ENCODE data around the gene EPN2.
"Not testable (repeated sequence)": the region's sequence is repeated elsewhere in the genome, so short reads cannot be mapped to it uniquely, and the experiment has no call there.

The EPN2 gene

DNA sequence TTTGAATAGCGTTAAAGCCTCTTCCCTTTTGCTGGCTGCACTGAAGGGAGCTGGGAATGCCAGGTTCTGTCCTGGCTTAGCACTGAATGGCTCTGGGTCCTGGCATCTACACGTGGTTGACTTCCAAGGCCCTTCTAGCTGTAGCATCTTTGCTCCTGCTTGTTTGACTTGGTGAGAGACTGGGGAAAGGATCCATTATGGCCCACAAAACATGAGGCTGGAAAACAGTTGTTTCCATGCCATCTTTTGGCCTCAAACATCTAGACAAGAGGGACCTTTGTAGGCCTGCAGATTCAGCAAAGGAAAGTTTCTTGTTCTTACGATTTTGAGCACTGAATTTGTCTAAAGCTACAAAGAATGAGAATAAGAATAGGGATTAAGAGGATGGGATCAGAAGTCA, 32.5 kb downstream of the EPN2 start:
- no peak for DNase-seq

DNA sequence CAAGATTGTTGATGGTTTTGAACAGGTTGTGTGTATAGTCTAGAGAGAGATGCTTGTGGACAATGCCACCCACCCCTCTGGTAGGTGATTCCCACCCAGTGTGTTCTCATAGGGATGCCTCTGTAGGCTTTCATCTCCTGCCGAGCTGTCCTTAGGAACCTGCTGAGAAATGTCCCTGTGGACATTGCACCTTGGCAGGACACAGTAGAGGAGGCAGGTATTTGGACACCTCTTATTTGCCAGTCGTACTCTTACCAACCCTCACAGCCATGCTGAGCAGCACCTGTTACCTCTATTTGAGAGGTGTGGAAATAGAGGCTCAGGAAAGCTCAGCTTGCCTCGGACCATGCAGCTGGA, 33.2 kb downstream of the EPN2 start:
- no peak for DNase-seq

DNA sequence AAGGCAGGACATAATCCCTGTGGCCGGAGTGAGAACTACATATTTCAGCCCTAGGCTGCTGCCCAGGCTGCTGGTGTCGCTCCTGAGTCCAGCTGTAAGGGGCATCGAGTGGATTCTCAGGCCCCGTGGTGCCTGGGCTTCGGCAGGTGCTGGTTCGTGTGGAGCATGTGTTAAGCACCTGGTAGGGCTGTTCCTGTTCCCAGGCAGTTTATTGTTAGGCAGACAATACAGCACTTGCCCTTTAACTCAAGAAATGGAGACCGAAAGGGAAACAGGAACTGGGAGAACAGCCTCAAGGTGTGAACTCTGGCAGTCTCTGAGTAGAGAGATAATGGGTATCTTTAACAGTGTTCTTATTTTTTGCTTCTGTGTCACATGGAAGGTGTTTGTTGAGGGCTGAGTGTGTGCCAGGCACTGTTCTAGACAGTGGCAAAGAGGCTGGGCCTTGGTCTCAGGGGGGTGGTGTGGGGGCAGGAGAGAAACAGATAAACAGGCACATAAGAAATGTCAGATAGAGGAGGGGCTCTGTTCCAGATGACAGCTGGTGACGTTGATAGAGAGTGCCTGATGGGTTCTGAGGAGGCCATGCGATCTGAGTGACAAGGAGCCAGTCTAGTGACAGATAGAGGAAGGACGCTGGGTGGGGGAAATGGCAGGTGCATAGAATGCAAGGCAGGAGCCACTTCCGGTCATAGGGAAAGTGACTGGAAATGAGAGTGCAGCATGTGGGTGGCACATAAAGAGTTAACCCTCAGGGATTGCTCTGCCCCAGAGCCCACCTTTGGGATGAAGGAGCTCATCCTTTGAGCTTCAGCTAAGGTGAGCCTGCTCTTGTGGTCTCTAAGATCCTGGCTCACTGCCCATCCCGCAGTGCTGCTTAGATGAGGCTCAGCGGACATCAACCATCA, 33.8 kb downstream of the EPN2 start:
- DNase-seq = no peak

DNA sequence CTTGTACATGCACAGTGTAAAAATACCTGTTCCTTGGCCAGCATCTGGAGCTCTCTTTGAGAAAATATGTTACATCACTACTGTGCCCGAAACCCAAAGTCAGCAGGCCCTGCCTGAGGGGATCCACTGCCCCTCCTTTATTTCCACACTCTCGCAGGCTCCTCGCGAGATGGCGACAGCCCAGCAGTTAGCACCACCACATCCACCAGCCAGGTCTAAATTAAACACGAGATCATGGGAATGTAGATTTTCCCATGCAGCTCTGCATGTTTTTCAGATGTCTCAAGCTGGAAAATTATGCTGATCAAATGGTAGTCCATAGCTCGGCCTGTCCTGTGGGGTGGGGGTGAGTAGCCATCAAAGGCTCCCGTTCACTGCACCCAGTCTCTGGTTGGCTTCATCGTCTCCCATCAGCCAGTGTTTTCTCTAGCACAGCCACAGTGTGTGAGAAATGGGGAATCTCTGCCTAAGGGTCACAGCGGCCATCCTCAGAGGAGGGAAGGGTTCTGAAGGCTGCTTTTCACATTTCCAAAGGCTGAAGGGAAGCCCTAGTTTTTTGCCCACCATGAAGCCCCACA, 34.7 kb downstream of the EPN2 start:
- DNase-seq = no peak

DNA sequence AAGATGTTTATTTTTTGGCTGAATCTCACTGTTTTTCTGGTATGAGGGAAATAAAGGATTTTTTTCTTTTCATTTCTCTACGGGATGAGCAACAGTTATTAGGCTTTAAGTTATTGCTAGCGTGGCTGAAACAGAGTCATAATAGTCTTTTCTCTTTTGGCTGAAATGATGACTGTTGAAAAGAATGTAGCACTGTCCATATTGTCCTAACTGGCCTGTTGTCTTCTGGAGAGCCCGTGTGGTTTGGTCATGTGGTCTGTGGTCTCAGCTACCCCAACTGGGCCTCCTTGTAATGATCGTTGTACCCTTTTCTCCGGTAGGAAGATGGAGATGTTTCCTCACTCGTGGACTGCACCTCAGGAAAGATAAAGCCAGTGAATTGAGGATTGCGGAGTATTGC, 36.6 kb downstream of the EPN2 start:
- no peak for DNase-seq

GRCh38 chr17:19274893-19275292, 37.7 kb downstream of the EPN2 start:
- no peak for DNase-seq

- DNase-seq = no peak
These were observed 38.4 kb downstream of the EPN2 start for GRCh38 chr17:19275457-19276127.

DNA sequence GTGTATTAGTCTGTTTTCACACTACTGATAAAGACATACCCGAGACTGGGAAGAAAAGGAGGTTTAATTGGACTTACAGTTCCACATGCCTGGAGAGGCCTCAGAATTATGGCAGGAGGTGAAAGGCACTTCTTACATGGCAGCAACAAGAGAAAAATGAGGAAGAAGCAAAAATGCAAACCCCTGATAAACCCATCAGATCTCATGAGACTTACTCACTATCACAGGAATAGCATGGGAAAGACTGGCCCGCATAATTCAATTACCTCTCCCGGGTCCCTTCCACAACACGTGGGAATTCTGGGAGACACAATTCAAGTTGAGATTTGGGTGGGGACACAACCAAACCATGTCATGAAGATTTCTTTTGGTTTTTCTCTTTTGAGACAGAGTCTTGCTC, 41.1 kb downstream of the EPN2 start:
- not testable (repeated sequence) for DNase-seq

- DNase-seq = no peak
These were observed 41.6 kb downstream of the EPN2 start for GRCh38 chr17:19278729-19279128.

GRCh38 chr17:19281161-19281560, 44.0 kb downstream of the EPN2 start:
- DNase-seq = no peak

GRCh38 chr17:19284005-19284959, 47.1 kb downstream of the EPN2 start:
- DNase-seq = no peak

- DNase-seq = no peak
These were observed 48.2 kb downstream of the EPN2 start for GRCh38 chr17:19285213-19285900.

GRCh38 chr17:19286751-19287341, 49.7 kb downstream of the EPN2 start:
- DNase-seq = no peak

- DNase-seq = no peak
These were observed 50.5 kb downstream of the EPN2 start for GRCh38 chr17:19287651-19288050.

DNA sequence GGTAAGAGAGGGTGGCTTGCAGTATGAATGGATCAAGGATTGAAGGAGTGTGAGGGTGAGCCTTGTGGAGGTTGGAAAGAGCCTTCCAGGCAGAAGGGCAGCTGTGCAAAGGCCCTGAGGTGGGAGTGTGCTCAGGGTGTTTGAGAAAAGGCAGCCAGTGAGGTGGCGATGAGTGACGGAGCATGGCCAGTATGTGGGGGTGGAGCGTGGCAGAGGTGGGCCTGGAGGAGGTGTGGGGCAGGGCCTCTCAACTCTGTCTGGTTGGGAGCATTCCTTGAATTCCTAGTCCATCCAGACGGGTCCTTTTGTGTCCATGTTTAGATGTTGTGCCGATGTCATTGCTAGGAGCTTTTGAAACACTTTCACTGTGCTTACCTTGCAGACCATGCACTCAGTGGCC, 51.3 kb downstream of the EPN2 start:
- no peak for DNase-seq

DNA sequence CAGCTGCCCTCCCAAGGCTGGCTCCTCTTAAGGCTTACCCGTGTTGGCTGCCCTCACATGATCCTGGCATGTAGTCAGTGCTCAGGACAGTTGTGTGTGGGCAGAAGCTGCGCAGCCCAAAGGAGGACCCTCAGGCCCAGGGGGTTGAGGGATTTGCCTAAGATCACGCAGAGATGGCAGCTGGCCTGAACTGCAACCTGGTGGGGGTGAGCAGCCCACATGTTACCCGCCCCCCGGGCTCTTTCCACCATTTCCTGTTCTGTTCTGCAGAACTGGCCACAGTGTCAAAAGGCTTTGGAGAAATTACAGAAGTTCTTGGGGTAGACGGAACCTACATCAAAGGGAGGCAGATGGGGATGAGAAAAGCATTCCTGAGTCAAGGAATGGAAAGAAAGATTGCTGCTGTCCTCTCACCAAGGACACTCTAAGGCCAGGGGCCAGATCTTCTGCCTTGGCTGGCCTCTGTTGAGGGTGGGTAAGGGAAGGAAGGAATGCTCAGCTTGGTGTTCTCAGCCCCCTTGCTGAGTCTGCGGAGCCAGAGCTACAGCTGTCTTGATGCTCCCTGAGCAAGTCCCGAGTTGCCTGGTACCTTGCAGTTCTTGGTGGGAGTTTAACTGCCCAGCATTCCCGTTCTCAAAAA, 53.0 kb downstream of the EPN2 start:
- DNase-seq = no peak

- no peak for DNase-seq
These were observed 54.6 kb downstream of the EPN2 start for GRCh38 chr17:19291646-19292376.

GRCh38 chr17:19292377-19292711, 55.2 kb downstream of the EPN2 start:
- DNase-seq = no peak

DNA sequence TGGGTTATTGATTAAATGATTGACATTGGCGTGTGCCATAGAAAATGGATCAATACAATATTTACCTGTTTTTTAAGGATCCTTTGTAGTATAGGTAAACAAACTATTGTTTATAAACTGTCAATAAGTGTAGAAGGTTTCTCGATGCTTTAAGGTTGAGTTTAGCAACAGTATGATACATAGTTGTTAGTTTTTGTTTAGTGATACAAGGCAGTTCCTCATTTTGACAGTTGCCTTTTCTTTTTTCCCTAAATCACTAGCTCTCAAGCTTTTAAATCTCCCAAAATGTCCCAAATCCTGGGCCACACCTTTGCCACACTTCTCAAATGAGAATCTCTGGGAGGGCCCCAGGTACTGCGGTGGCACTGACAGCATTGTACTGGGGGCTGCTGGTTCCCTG, 57.3 kb downstream of the EPN2 start:
- no peak for DNase-seq

DNA sequence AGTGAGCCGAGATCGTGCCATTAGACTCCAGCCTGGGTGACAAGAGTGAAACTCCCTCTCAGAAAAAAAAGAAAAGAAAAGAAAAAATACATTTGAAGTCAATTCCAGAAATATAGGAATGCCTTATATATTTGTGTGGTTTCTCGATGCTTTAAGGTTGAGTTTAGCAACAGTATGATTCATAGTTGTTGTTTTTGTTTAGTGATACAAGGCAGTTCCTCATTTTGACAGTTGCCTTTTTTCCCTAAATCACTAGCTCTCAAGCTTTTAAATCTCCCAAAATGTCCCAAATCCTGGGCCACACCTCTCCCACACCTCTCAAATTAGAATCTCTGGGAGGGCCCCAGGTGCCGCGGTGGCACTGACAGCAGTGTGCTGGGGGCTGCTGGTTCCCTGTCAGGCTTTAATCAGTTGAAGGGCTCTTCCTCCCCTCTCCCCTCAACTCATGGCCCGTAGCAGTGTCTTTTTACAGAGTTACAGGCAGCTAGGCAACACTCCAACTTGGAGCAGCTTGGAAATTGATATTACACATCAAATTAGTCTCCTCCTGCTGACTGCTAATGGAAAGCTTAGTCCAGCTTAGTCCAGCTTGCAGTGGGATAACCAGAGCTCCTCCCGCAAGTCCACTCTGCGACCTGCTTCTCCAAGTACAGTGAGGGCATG, 58.4 kb downstream of the EPN2 start:
- no peak for DNase-seq

Data from effector CD4-positive, alpha-beta T cell (primary cell).